IMR-90 (cell line): ENCODE measurements around the gene CAT. TPM values are rescaled to one million over a fixed set of nuclear protein-coding genes. Genes with fewer than 3 reads are reported as not detected.
A peak's percentile ranks its signal among the peaks of the same experiment; 100 is the strongest.

ENCODE experiments used
- ATAC-seq: fragments of 200-7000 bp; cut with Tn5 transposase; 2 replicates; pipeline ENCODE4 v1.9.1; 2020; ENCODE audit warnings: low read depth, mild to moderate bottlenecking, moderate library complexity
- BruUV-seq: library from RNA; stranded (reverse); fragments of 400-500 nt; replicated peaks from 2 replicates; lab custom pipeline; 2021; lab: Mats Ljungman, UMichigan
- CTCF ChIA-PET: fragments of 300-600 bp; formaldehyde crosslinking; extraction: SDS; loops from one replicate; lab custom pipeline; 2021; ENCODE audit warnings: antibody characterized with exemption; lab: Yijun Ruan, JAX
- POLR2A ChIA-PET: fragments of 300-600 bp; sonication (Branson Sonifier 250); formaldehyde crosslinking; loops from one replicate; lab custom pipeline; 2022; ENCODE audit warnings: antibody characterized with exemption; ENCODE audit not compliant: unreplicated experiment; lab: Charles Lee
- DNase-seq: peaks from one replicate; pipeline ENCODE4 v3.0.0; 2013
- H2AFZ ChIP-seq: replicated peaks from 2 replicates; pipeline ENCODE3; 2013; ENCODE audit warnings: low read length, mild to moderate bottlenecking; ENCODE audit not compliant: poor library complexity
- H2AK5ac ChIP-seq: 2 replicates; pipeline ENCODE4 v1.6.1; 2013; ENCODE audit warnings: low read depth, low read length, inconsistent platforms
- H2AK9ac ChIP-seq: replicated peaks from 2 replicates; pipeline ENCODE3; 2013; ENCODE audit warnings: mild to moderate bottlenecking, low read depth, low read length, moderate library complexity; ENCODE audit not compliant: poor library complexity
- H2BK120ac ChIP-seq: 2 replicates; pipeline ENCODE4 v1.6.1; 2013; ENCODE audit warnings: low read depth, low read length, inconsistent platforms
- H2BK15ac ChIP-seq: 3 replicates; pipeline ENCODE4 v1.6.1; 2013; ENCODE audit warnings: low read depth, low read length, inconsistent platforms
- H2BK20ac ChIP-seq: 2 replicates; pipeline ENCODE4 v1.6.1; 2013; ENCODE audit warnings: low read depth, mild to moderate bottlenecking, inconsistent platforms, low read length, moderate library complexity
- H2BK5ac ChIP-seq: 2 replicates; pipeline ENCODE4 v1.6.1; 2013; ENCODE audit warnings: mild to moderate bottlenecking, low read depth, low read length, inconsistent platforms; ENCODE audit not compliant: poor library complexity, severe bottlenecking
- H3K14ac ChIP-seq: replicated peaks from 2 replicates; pipeline ENCODE4 v1.6.1; 2013; ENCODE audit warnings: low read depth, low read length, inconsistent platforms
- H3K18ac ChIP-seq: 2 replicates; pipeline ENCODE4 v1.6.1; 2013; ENCODE audit warnings: low read depth, low read length, control low read depth
- H3K23ac ChIP-seq: 2 replicates; pipeline ENCODE4 v1.6.1; 2013; ENCODE audit warnings: low read depth, low read length, inconsistent platforms
- H3K27ac ChIP-seq: 2 replicates; pipeline ENCODE4 v1.5.1; 2013; ENCODE audit warnings: mild to moderate bottlenecking, control low read depth, low read length; ENCODE audit not compliant: insufficient read depth
- H3K27me3 ChIP-seq: 2 replicates; pipeline ENCODE4 v1.6.1; 2013; ENCODE audit warnings: low read length; ENCODE audit not compliant: control insufficient read depth, insufficient read depth
- H3K36me3 ChIP-seq: 2 replicates; pipeline ENCODE4 v1.6.1; 2013; ENCODE audit warnings: low read length, mixed read lengths; ENCODE audit not compliant: control insufficient read depth, insufficient read depth
- H3K4ac ChIP-seq: 2 replicates; pipeline ENCODE4 v1.6.1; 2013; ENCODE audit warnings: low read depth, low read length, inconsistent platforms
- H3K4me1 ChIP-seq: 2 replicates; pipeline ENCODE4 v1.6.1; 2013; ENCODE audit warnings: low read length, mixed read lengths; ENCODE audit not compliant: control insufficient read depth, insufficient read depth
- H3K4me2 ChIP-seq: 2 replicates; pipeline ENCODE4 v1.6.1; 2013; ENCODE audit warnings: low read depth, mild to moderate bottlenecking, control low read depth, low read length, moderate library complexity
- H3K4me3 ChIP-seq: 2 replicates; pipeline ENCODE4 v1.5.1; 2013; ENCODE audit warnings: low read depth, mild to moderate bottlenecking, control low read depth, low read length, moderate library complexity; ENCODE audit not compliant: insufficient read depth
- H3K56ac ChIP-seq: 2 replicates; pipeline ENCODE4 v1.6.1; 2013; ENCODE audit warnings: low read length, inconsistent platforms; ENCODE audit not compliant: insufficient read depth; ENCODE audit errors: extremely low read depth
- H3K79me1 ChIP-seq, 2 experiments: 2 replicates each; pipeline ENCODE4 v1.6.1; 2013; ENCODE audit warnings: low read length in 2 of 2, inconsistent platforms in 1 of 2, low read depth in 1 of 2
- H3K9ac ChIP-seq: 2 replicates; pipeline ENCODE4 v1.6.1; 2013; ENCODE audit warnings: low read depth, low read length, control low read depth
- H3K9me1 ChIP-seq: 2 replicates; pipeline ENCODE4 v1.6.1; 2013; ENCODE audit warnings: low read length, inconsistent platforms; ENCODE audit not compliant: insufficient read depth
- H3K9me3 ChIP-seq: 2 replicates; pipeline ENCODE4 v1.6.1; 2013; ENCODE audit warnings: low read length; ENCODE audit not compliant: control insufficient read depth, insufficient read depth
- H4K20me1 ChIP-seq: 2 replicates; pipeline ENCODE4 v1.6.1; 2013; ENCODE audit warnings: low read length, inconsistent platforms; ENCODE audit not compliant: insufficient read depth
- H4K5ac ChIP-seq: 2 replicates; pipeline ENCODE4 v1.6.1; 2013; ENCODE audit warnings: mild to moderate bottlenecking, low read depth, low read length, control low read depth
- H4K8ac ChIP-seq, 2 experiments: 2 replicates each; pipeline ENCODE4 v1.6.1; 2013; ENCODE audit warnings: low read depth in 2 of 2, low read length in 2 of 2, control low read depth in 1 of 2, inconsistent platforms in 1 of 2
- H4K91ac ChIP-seq: 2 replicates; pipeline ENCODE4 v1.6.1; 2013; ENCODE audit warnings: low read depth, low read length, inconsistent platforms; ENCODE audit not compliant: insufficient read depth
- BHLHE40 ChIP-seq: fragments of 150-350 bp; IDR thresholded peaks from 2 replicates; pipeline ENCODE4 v1.6.1; 2016; ENCODE audit warnings: mild to moderate bottlenecking, low read depth, low read length
- MAFK ChIP-seq: IDR thresholded peaks from 2 replicates; pipeline ENCODE4 v1.6.1; 2012; ENCODE audit warnings: low read depth, low read length, improper control_type of control experiment
- SMC3 ChIP-seq: fragments of 150-350 bp; IDR thresholded peaks from 2 replicates; pipeline ENCODE4 v1.6.1; 2016; ENCODE audit warnings: low read depth, mild to moderate bottlenecking, antibody characterized with exemption, low read length, moderate library complexity
- WGBS, 2 experiments: methylation state at CpG; one replicate each; pipeline versions ENCODE4 v1.1.5 to v1.1.7; 2013; ENCODE audit warnings: missing lambda C conversion rate in 2 of 2; ENCODE audit not compliant: insufficient read length in 1 of 2; ENCODE audit errors: extremely low coverage in 2 of 2; 5-methylcytosine and 5-hydroxymethylcytosine counted together
- dilution Hi-C: fragments of 300-500 bp; cut with HindIII; formaldehyde crosslinking; loops from one replicate; pipeline ENCODE4 v1.14.3; 2018; ENCODE audit warnings: low sequenced_read_pairs; ENCODE audit not compliant: unreplicated experiment
- in situ Hi-C: fragments of 300-500 bp; cut with MboI; formaldehyde crosslinking; loops from 3 replicates; pipeline ENCODE4 v1.14.3; 2019; ENCODE audit warnings: low sequenced_read_pairs, inconsistent platforms, mixed read lengths
- intact Hi-C: fragments of 100-400 bp; cut with micrococcal nuclease; formaldehyde crosslinking; loops from 2 replicates; pipeline ENCODE4 v1.10.0; 2022
- polyA plus RNA-seq, 3 experiments: library from polyadenylated mRNA; depleted of rRNA; stranded (reverse); fragments of >200 nt; gene quantifications; 2 replicates each; pipeline ENCODE4 v1.2.3, GENCODE V29; 2012; ENCODE audit warnings: low replicate concordance in 1 of 3
- total RNA-seq: library from RNA; depleted of rRNA; stranded (reverse); fragments of >200 nt; gene quantifications from 2 replicates; pipeline ENCODE4 v1.2.3, GENCODE V29; 2012
- TF ChIP-seq, protein P1 (sequence below): fragments of 150-350 bp; IDR thresholded peaks from 2 replicates; pipeline ENCODE4 v1.6.1; 2017; ENCODE audit warnings: mild to moderate bottlenecking, antibody characterized with exemption, low read length, low read depth

CAT gene
- total and polyA plus RNA-seq, 2 of the 4 experiments (the other 2 are of a cell fraction) = 52.5 to 80.5 TPM

- DNase-seq (no peak), ATAC-seq (peak; percentile 32)
- Histone ChIP-seq H3K9me1 (no peaks in the 10 kb centered on the region; the same call in 1 of the 2 replicates), H2BK20ac (no peak overlapping the region), H3K4me3 (no peak overlapping the region), H2BK120ac (no peak overlapping the region; the same call in 1 of the 2 replicates), H3K4ac (0 out of 2 replicates have a peak overlapping the region, but pooled peaks have one; percentile 2), H3K4me2 (peak overlapping the region; percentile 29), H3K14ac (no peak overlapping the region), H3K9me3 (no peaks in the 10 kb centered on the region), H2AK9ac (no peak overlapping the region), H3K79me1 (no peaks in the 10 kb centered on the region), H4K5ac (no peak overlapping the region; the same call in 1 of the 2 replicates), H2AK5ac (peak overlapping the region; percentile 36; the same call in 1 of the 2 replicates), H3K27me3 (peaks cover 16% of the 10 kb centered on the region), H3K27ac (peak overlapping the region; percentile 40; the same call in 1 of the 2 replicates), H4K91ac (no peak overlapping the region), H2AFZ (peak overlapping the region; percentile 38), H3K36me3 (no peaks in the 10 kb centered on the region), H2BK15ac (no peak overlapping the region; the same call in 1 of the 3 replicates), H3K23ac (no peak overlapping the region), H3K9ac (no peak overlapping the region), H3K18ac (peak overlapping the region; percentile 26), H3K56ac (no peak overlapping the region), H4K8ac (peak overlapping the region; percentile 8 to 25; a peak in 3 of 4 replicates), H2BK5ac (peak overlapping the region; percentile 1), H3K4me1 (peaks cover 14% of the 10 kb centered on the region), H4K20me1 (no peaks in the 10 kb centered on the region)
- ChIA-PET CTCF (interaction anchor here (0.7 kb wide), 1 partner anchor 64 kb away, joined by 3 read pairs; no protein-coding TSS in a partner anchor), POLR2A (no interaction called here)
- no TSS peak for BruUV-seq
- dilution Hi-C loops (no loop called here), intact Hi-C loops (no loop called here), in situ Hi-C loops (no loop called here)
- TF ChIP-seq, protein P1, sequence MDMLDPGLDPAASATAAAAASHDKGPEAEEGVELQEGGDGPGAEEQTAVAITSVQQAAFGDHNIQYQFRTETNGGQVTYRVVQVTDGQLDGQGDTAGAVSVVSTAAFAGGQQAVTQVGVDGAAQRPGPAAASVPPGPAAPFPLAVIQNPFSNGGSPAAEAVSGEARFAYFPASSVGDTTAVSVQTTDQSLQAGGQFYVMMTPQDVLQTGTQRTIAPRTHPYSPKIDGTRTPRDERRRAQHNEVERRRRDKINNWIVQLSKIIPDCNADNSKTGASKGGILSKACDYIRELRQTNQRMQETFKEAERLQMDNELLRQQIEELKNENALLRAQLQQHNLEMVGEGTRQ = peak; percentile 60; the same call in 1 of the 2 replicates
- TF ChIP-seq SMC3 (no peak), BHLHE40 (peak; percentile 63; the same call in 1 of the 2 replicates), MAFK (no peak)
- no CpG with 5 or more reads among the region's 2 CpGs for WGBS, 2 experiments
Measured at GRCh38 chr11:34501949-34502348, 63.2 kb downstream of the CAT start.
